Loucy (cell line): Measurements from ENCODE around the gene SYNGR1.

Experiments
- CTCF ChIP-seq: fragments of 200-600 bp; sonication (generic); conservative IDR thresholded peaks from 2 replicates; pipeline ENCODE4 v1.5.1; 2014; ENCODE audit warnings: mild to moderate bottlenecking, antibody characterized with exemption, low read length
- EZH2phosphoT487 ChIP-seq: fragments of 200-600 bp; IDR thresholded peaks from 2 replicates; pipeline ENCODE4 v1.6.1; 2018; ENCODE audit warnings: antibody characterized with exemption, mild to moderate bottlenecking, moderate library complexity, borderline replicate concordance

- TF ChIP-seq CTCF (no peak), EZH2phosphoT487 (no peak)
Measured at GRCh38 chr22:39375646-39376045, 25.9 kb downstream of the SYNGR1 start.
